HEK293 (cell line): Measurements from ENCODE around the gene MATR3.
A peak's percentile ranks its signal among the peaks of the same experiment; 100 is the strongest.

Experiments
- BCL11B ChIP-seq: fragments of 450-650 bp; formaldehyde crosslinking; IDR thresholded peaks from 2 replicates; pipeline ENCODE4 v1.5.1; 2016; ENCODE audit warnings: low read depth, missing biosample characterization, missing genetic modification characterization
- HOXC10 ChIP-seq: sonication (generic); formaldehyde crosslinking; IDR thresholded peaks from 2 replicates; pipeline ENCODE4 v1.8.1; 2023; ENCODE audit warnings: mild to moderate bottlenecking, missing genetic modification reagents
- HOXD13 ChIP-seq: sonication (generic); formaldehyde crosslinking; IDR thresholded peaks from 2 replicates; pipeline ENCODE4 v1.8.0; 2022; ENCODE audit warnings: missing genetic modification reagents, borderline replicate concordance
- KLF10 ChIP-seq: fragments of 450-650 bp; IDR thresholded peaks from 2 replicates; pipeline ENCODE4 v1.5.1; 2018; ENCODE audit warnings: missing biosample characterization, mild to moderate bottlenecking, missing genetic modification characterization
- KLF8 ChIP-seq: fragments of 450-650 bp; formaldehyde crosslinking; IDR thresholded peaks from 2 replicates; pipeline ENCODE4 v1.5.1; 2016; ENCODE audit warnings: missing biosample characterization, missing genetic modification characterization
- KLF9 ChIP-seq: fragments of 450-650 bp; formaldehyde crosslinking; IDR thresholded peaks from 2 replicates; pipeline ENCODE4 v1.5.1; 2016; ENCODE audit warnings: missing biosample characterization, missing genetic modification characterization, low read depth
- MEIS1 ChIP-seq: sonication (generic); formaldehyde crosslinking; IDR thresholded peaks from 2 replicates; pipeline ENCODE4 v1.8.1; 2022; ENCODE audit warnings: missing genetic modification reagents, mild to moderate bottlenecking, borderline replicate concordance
- MYNN ChIP-seq: fragments of 450-650 bp; formaldehyde crosslinking; IDR thresholded peaks from 2 replicates; pipeline ENCODE4 v1.5.1; 2016; ENCODE audit warnings: missing biosample characterization, missing genetic modification characterization, borderline replicate concordance
- MZF1 ChIP-seq: fragments of 450-650 bp; formaldehyde crosslinking; IDR thresholded peaks from 2 replicates; pipeline ENCODE4 v1.5.1; 2017; ENCODE audit warnings: missing biosample characterization, missing genetic modification characterization, borderline replicate concordance
- PRDM1 ChIP-seq: fragments of 450-650 bp; formaldehyde crosslinking; IDR thresholded peaks from 2 replicates; pipeline ENCODE4; 2016; ENCODE audit warnings: missing biosample characterization, missing genetic modification characterization
- SP3 ChIP-seq: fragments of 450-650 bp; formaldehyde crosslinking; IDR thresholded peaks from 2 replicates; pipeline ENCODE4 v1.5.1; 2016; ENCODE audit warnings: missing biosample characterization, missing genetic modification characterization
- ZNF157 ChIP-seq: fragments of 450-650 bp; formaldehyde crosslinking; IDR thresholded peaks from 2 replicates; pipeline ENCODE4 v1.5.1; 2016; ENCODE audit warnings: missing biosample characterization, missing genetic modification characterization
- ZNF221 ChIP-seq: fragments of 450-650 bp; formaldehyde crosslinking; IDR thresholded peaks from 2 replicates; pipeline ENCODE4 v1.5.1; 2017; ENCODE audit warnings: missing biosample characterization, missing genetic modification characterization, borderline replicate concordance
- ZNF266 ChIP-seq: fragments of 450-650 bp; formaldehyde crosslinking; IDR thresholded peaks from 2 replicates; pipeline ENCODE4 v1.5.1; 2016; ENCODE audit warnings: missing biosample characterization, missing genetic modification characterization, low read depth
- ZNF335 ChIP-seq: fragments of 450-650 bp; formaldehyde crosslinking; conservative IDR thresholded peaks from 2 replicates; pipeline ENCODE4 v1.5.1; 2016; ENCODE audit warnings: missing biosample characterization, missing genetic modification characterization
- ZNF48 ChIP-seq: fragments of 450-650 bp; formaldehyde crosslinking; IDR thresholded peaks from 2 replicates; pipeline ENCODE4 v1.5.1; 2016; ENCODE audit warnings: missing biosample characterization, missing genetic modification characterization
- ZNF558 ChIP-seq: fragments of 450-650 bp; formaldehyde crosslinking; IDR thresholded peaks from 2 replicates; pipeline ENCODE4 v1.5.1; 2016; ENCODE audit warnings: missing biosample characterization, missing genetic modification characterization
- ZNF560 ChIP-seq: fragments of 450-650 bp; formaldehyde crosslinking; IDR thresholded peaks from 2 replicates; pipeline ENCODE4 v1.5.1; 2017; ENCODE audit warnings: missing biosample characterization, missing genetic modification characterization, borderline replicate concordance
- ZNF561 ChIP-seq: fragments of 450-650 bp; IDR thresholded peaks from 2 replicates; pipeline ENCODE4 v1.5.1; 2018; ENCODE audit warnings: missing biosample characterization, missing genetic modification characterization, borderline replicate concordance
- ZNF610 ChIP-seq: fragments of 450-650 bp; formaldehyde crosslinking; IDR thresholded peaks from 2 replicates; pipeline ENCODE4 v1.5.1; 2016; ENCODE audit warnings: missing biosample characterization, missing genetic modification characterization, borderline replicate concordance
- ZNF624 ChIP-seq: fragments of 450-650 bp; formaldehyde crosslinking; IDR thresholded peaks from 2 replicates; pipeline ENCODE4 v1.5.1; 2017; ENCODE audit warnings: missing biosample characterization, missing genetic modification characterization
- ZNF658 ChIP-seq: fragments of 450-650 bp; formaldehyde crosslinking; IDR thresholded peaks from 2 replicates; pipeline ENCODE4; 2016; ENCODE audit warnings: missing biosample characterization, missing genetic modification characterization
- ZNF747 ChIP-seq: fragments of 450-650 bp; formaldehyde crosslinking; IDR thresholded peaks from 2 replicates; pipeline ENCODE4 v1.5.1; 2016; ENCODE audit warnings: missing biosample characterization, missing genetic modification characterization
- ZSCAN16 ChIP-seq: fragments of 450-650 bp; formaldehyde crosslinking; IDR thresholded peaks from 2 replicates; pipeline ENCODE4 v1.5.1; 2016; ENCODE audit warnings: missing biosample characterization, missing genetic modification characterization
- TF ChIP-seq, protein P1 (sequence below): fragments of 450-650 bp; formaldehyde crosslinking; IDR thresholded peaks from 2 replicates; pipeline ENCODE4 v1.5.1; 2016; ENCODE audit warnings: missing biosample characterization, missing genetic modification characterization
- TF ChIP-seq, protein P2 (sequence below): fragments of 450-650 bp; formaldehyde crosslinking; IDR thresholded peaks from 2 replicates; pipeline ENCODE4 v1.5.1; 2016; ENCODE audit warnings: missing biosample characterization, missing genetic modification characterization
- TF ChIP-seq, protein P3 (sequence below): sonication (generic); formaldehyde crosslinking; IDR thresholded peaks from 2 replicates; pipeline ENCODE4 v1.8.1; 2022; ENCODE audit warnings: mild to moderate bottlenecking, moderate library complexity, missing genetic modification reagents
- TF ChIP-seq, protein P4 (sequence below): fragments of 450-650 bp; formaldehyde crosslinking; IDR thresholded peaks from 2 replicates; pipeline ENCODE4 v1.5.1; 2017; ENCODE audit warnings: missing biosample characterization, mild to moderate bottlenecking, missing genetic modification characterization, moderate library complexity
- TF ChIP-seq, protein P5 (sequence below): fragments of 450-650 bp; formaldehyde crosslinking; IDR thresholded peaks from 2 replicates; pipeline ENCODE4 v1.5.1; 2016; ENCODE audit warnings: missing biosample characterization, missing genetic modification characterization, low read depth
- TF ChIP-seq, protein P6 (sequence below): fragments of 450-650 bp; formaldehyde crosslinking; IDR thresholded peaks from 2 replicates; pipeline ENCODE4 v1.5.1; 2016; ENCODE audit warnings: missing biosample characterization, missing genetic modification characterization

The MATR3 gene

DNA sequence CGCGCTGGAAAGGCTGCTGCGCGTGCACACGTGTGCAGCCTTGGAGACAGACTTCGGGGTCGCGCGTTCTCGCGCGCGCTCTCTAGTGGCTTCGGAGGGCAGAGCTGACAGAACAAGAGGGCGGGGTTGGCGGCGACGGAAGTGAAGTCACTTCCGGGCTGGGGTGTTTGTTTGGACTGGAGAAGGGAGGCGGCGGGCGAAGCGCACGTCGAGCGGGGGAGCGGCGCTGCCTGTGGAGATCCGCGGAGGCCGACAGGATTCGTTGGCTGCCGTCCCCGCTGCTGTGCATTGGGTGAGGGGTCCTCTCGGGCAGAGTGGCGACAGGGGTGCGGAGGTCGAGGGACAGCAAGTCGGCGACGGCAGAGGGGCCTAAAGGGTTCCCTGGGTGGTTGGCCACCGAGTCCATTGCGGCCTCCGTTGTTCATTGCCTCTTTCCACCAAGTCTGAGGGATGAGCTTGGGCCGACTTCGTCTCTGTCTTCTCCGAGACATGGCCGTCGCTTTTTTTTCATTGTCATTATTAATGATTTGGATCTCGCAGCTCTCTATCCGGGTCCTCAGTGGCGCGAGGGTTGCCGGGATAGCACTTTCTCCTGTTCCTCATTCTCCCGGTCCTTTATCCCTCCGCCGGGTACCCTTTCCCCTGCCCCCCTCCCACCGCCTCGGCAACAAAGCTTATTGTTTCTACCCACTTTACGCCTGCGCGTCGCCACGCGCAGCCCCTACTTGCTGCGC, 48.3 kb downstream of the MATR3 start, which contains the start of gene PAIP2 (continued):
- TF ChIP-seq, protein P1, sequence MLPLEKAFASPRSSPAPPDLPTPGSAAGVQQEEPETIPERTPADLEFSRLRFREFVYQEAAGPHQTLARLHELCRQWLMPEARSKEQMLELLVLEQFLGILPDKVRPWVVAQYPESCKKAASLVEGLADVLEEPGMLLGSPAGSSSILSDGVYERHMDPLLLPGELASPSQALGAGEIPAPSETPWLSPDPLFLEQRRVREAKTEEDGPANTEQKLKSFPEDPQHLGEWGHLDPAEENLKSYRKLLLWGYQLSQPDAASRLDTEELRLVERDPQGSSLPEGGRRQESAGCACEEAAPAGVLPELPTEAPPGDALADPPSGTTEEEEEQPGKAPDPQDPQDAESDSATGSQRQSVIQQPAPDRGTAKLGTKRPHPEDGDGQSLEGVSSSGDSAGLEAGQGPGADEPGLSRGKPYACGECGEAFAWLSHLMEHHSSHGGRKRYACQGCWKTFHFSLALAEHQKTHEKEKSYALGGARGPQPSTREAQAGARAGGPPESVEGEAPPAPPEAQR (tag by site-specific recombination) = peak; percentile 78; the same call in 1 of the 2 replicates
- TF ChIP-seq ZNF48 (tag by site-specific recombination) (no peak), BCL11B (no peak), HOXD13 (CRISPR knock-in tag) (no peak), MZF1 (tag by site-specific recombination) (peak; percentile 84; the same call in 1 of the 2 replicates), ZNF560 (tag by site-specific recombination) (no peak), KLF9 (tag by site-specific recombination) (peak; percentile 92), ZNF624 (tag by site-specific recombination) (0 out of 2 replicates have a peak, but pooled peaks have one; percentile 58), MYNN (tag by site-specific recombination) (peak; percentile 66), ZNF157 (tag by site-specific recombination) (0 out of 2 replicates have a peak, but pooled peaks have one; percentile 10), ZNF561 (tag by site-specific recombination) (peak; percentile 81; the same call in 1 of the 2 replicates), ZSCAN16 (tag by site-specific recombination) (peak; percentile 77; the same call in 1 of the 2 replicates), ZNF266 (tag by site-specific recombination) (no peak), MEIS1 (CRISPR knock-in tag) (no peak), HOXC10 (CRISPR knock-in tag) (0 out of 2 replicates have a peak, but pooled peaks have one; percentile 69), ZNF610 (peak; percentile 96), ZNF747 (tag by site-specific recombination) (no peak), SP3 (tag by site-specific recombination) (peak; percentile 83), PRDM1 (tag by site-specific recombination) (peak; percentile 95), ZNF558 (tag by site-specific recombination) (0 out of 2 replicates have a peak, but pooled peaks have one; percentile 59), KLF8 (tag by site-specific recombination) (peak; percentile 93), ZNF221 (tag by site-specific recombination) (no peak), ZNF658 (tag by site-specific recombination) (0 out of 2 replicates have a peak, but pooled peaks have one; percentile 27), KLF10 (tag by site-specific recombination) (peak; percentile 75), ZNF335 (tag by site-specific recombination) (peak; percentile 99)
- TF ChIP-seq, protein P2, sequence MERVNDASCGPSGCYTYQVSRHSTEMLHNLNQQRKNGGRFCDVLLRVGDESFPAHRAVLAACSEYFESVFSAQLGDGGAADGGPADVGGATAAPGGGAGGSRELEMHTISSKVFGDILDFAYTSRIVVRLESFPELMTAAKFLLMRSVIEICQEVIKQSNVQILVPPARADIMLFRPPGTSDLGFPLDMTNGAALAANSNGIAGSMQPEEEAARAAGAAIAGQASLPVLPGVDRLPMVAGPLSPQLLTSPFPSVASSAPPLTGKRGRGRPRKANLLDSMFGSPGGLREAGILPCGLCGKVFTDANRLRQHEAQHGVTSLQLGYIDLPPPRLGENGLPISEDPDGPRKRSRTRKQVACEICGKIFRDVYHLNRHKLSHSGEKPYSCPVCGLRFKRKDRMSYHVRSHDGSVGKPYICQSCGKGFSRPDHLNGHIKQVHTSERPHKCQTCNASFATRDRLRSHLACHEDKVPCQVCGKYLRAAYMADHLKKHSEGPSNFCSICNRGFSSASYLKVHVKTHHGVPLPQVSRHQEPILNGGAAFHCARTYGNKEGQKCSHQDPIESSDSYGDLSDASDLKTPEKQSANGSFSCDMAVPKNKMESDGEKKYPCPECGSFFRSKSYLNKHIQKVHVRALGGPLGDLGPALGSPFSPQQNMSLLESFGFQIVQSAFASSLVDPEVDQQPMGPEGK (tag by site-specific recombination) = peak; percentile 90
- TF ChIP-seq, protein P3, sequence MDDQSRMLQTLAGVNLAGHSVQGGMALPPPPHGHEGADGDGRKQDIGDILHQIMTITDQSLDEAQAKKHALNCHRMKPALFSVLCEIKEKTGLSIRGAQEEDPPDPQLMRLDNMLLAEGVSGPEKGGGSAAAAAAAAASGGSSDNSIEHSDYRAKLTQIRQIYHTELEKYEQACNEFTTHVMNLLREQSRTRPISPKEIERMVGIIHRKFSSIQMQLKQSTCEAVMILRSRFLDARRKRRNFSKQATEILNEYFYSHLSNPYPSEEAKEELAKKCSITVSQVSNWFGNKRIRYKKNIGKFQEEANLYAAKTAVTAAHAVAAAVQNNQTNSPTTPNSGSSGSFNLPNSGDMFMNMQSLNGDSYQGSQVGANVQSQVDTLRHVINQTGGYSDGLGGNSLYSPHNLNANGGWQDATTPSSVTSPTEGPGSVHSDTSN (CRISPR knock-in tag) = peak; percentile 48; the same call in 1 of the 2 replicates
- TF ChIP-seq, protein P4, sequence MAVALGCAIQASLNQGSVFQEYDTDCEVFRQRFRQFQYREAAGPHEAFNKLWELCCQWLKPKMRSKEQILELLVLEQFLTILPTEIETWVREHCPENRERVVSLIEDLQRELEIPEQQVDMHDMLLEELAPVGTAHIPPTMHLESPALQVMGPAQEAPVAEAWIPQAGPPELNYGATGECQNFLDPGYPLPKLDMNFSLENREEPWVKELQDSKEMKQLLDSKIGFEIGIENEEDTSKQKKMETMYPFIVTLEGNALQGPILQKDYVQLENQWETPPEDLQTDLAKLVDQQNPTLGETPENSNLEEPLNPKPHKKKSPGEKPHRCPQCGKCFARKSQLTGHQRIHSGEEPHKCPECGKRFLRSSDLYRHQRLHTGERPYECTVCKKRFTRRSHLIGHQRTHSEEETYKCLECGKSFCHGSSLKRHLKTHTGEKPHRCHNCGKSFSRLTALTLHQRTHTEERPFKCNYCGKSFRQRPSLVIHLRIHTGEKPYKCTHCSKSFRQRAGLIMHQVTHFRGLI (tag by site-specific recombination) = peak; percentile 83
- TF ChIP-seq, protein P5, sequence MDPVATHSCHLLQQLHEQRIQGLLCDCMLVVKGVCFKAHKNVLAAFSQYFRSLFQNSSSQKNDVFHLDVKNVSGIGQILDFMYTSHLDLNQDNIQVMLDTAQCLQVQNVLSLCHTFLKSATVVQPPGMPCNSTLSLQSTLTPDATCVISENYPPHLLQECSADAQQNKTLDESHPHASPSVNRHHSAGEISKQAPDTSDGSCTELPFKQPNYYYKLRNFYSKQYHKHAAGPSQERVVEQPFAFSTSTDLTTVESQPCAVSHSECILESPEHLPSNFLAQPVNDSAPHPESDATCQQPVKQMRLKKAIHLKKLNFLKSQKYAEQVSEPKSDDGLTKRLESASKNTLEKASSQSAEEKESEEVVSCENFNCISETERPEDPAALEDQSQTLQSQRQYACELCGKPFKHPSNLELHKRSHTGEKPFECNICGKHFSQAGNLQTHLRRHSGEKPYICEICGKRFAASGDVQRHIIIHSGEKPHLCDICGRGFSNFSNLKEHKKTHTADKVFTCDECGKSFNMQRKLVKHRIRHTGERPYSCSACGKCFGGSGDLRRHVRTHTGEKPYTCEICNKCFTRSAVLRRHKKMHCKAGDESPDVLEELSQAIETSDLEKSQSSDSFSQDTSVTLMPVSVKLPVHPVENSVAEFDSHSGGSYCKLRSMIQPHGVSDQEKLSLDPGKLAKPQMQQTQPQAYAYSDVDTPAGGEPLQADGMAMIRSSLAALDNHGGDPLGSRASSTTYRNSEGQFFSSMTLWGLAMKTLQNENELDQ (tag by site-specific recombination) = no peak
- TF ChIP-seq, protein P6, sequence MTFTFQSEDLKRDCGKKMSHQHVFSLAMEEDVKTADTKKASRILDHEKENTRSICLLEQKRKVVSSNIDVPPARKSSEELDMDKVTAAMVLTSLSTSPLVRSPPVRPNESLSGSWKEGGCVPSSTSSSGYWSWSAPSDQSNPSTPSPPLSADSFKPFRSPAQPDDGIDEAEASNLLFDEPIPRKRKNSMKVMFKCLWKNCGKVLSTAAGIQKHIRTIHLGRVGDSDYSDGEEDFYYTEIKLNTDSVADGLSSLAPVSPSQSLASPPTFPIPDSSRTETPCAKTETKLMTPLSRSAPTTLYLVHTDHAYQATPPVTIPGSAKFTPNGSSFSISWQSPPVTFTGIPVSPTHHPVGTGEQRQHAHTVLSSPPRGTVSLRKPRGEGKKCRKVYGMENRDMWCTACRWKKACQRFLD (tag by site-specific recombination) = no peak
